NCI-H2227 treated with DMSO at 0.1 percent for 48 hours (cell line): ENCODE data around the gene CELF1.

ENCODE experiments used
- DNase-seq: peaks from one replicate; lab custom pipeline; 2025; lab: John Stamatoyannopoulos, UW

The CELF1 gene

DNA sequence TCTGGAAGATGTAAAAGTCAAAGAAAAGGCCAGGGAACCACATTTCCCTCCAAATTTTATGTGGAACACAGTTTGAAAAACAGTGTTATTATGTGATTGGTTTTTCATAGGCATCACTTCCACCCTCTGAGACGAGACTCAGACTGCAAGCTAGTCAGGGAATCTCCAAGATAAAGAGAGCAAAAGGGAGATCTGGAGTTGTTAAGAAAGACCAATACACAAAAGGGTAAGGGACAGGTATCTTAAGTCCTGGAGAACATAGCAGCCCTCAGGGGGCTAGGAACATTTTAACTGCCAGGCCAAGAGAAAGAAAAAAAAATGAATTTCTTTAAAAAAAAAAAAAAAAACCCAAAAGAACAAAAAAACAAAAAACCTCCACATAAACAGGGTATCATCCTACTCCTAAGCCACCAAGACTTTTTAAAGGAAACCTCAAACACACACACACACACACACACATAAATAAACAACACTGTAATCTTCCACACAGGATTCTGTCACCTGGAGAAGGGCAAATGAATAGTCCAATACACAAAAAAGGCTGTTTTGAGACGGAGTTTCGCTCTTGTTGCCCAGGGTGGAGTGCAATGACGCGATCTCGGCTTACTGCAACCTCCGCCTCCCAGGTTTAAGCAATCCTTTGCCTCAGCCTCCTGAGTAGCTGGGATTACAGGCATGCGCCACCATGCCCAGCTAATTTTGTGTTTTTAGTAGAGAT lies 44.5 kb downstream of the CELF1 start:
- DNase-seq = no peak

DNA sequence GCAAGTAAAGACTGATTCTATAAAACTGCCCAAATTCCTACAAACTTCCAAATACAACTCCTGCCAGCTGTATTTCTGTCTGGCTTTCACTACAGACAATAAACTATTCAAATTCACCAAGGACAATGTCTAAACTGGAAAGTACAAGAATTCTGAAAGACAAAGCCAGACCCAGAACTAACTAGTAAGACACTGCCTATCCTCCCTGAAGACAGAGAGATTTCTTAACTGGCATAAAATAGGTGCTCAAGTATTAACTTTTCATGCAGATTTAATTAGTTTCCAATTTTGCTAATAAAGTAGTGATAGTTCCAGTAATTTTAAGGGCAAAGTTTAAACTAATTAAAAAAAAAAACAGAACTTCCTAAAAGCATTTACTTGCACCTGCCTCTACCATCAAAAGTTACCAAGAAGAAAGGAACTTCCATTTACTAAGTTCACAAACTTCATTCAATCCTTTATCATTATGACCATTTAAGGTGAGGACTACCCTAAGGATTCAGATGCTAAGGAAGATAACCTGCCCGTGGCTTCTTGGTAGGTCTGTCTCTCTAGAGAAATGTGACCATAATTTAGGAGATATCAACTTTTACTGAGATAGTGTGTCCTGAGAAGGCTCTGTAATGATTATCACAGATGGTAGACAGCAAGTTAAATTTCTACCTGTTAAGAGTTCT lies 45.2 kb downstream of the CELF1 start:
- no peak for DNase-seq

DNA sequence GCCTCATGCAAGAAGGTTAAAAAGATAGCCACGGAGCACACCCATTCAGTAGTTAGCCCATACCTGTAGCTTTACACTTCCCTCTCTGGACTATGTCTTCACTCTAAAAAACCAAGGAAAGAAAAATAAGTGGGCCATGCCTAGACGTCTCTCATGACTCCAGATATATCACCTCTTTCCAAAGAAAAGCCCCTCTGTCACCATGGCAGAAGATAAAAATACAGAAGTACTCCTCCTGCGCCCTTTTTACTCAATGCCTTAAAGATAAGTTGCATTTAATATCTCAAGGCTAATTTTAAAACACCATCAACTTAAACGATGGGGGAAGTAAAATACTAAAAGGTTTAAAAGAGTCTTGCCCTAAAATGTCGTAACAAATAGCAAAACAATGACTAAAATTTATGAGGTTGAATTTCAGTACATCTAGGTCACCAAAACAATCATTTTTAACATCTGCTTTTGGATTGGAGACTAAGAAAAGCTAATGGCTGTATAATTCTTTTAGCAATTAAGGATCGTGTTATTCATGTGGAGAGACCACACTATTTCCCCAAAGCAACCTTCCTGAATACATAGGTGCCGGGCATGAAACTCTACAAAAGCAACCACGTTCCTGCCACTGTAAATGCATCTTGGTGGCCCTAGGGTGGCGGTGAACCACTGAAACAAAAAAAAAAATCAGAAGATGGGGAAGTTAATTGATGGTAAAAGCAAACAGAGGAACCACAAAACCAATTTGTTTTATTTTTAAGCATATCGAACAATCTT lies 46.0 kb downstream of the CELF1 start:
- no peak for DNase-seq

DNA sequence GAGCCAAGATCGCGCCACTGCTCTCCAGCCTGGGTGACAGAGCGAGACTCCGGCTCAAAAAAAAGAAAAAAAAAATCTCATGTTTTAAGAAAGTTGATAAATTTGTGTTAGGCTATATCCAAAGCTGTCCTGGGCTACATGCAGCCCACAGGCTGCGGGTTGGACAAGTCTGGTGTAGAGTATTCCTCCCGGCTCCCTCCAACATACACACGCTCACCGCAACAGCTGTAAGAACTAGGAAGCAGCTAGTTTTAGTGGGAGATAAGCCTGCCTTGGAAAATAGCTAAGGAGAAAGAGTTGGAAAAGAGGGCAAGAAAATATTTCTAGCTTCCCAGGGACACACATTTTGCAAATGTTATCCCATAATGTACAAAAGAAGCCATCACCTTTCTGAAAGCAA lies 46.6 kb downstream of the CELF1 start:
- no peak for DNase-seq

DNA sequence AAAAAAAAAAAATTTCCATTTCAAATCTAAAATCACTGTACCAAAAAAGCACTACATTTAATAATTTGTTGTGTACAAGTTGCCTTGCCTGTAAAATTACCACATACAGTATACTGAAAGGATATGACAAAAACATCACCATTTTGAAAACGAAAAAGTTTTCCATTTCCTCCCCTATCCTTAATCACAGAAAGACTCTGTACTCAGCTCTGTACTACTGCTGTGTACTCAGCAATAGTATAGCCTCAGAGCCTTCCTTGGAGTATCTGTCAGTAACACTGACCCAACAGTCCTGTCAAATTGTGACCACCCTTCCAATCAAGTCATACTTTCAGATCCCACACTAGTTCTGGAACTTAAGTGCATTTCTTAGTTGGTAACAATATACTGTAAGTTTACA lies 48.0 kb downstream of the CELF1 start:
- no peak for DNase-seq

DNA sequence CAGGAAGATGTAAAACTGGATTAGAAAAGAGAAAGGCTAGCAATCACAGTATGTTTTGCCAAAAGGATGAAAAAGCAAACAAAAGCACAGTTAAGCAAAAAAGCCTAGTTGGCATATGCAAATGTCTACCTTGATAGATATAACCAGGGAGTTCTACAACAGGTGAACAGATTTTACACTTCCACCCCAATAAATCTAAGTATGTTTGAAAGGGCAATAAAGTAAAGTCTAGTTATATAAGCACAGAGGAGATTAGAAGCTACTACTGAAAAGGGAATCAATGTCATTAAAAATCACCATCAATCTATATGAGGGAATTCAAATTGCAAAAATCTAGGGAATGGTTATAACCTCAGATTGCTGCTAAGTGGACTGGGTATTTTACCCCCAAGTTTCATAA lies 49.7 kb downstream of the CELF1 start:
- DNase-seq = no peak

DNA sequence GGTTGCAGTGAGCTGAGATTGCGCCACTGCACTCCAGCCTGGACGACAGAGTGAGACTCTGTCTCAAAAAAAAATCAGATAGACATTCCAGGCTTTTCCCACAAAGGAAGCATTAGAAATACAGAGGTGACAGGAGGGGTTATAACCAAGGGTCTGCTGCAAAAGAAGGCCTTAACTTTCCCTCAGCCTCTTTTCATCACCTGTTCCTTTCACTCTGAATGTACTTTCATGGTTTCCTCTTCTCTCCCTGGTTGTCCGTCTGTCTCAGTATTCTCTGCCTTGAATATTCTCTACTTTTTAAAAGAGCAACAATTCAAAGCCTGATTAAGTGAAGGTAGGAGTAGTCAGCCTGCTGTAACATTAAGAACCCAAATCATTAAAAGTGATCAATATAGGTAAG lies 50.2 kb downstream of the CELF1 start:
- DNase-seq = no peak

DNA sequence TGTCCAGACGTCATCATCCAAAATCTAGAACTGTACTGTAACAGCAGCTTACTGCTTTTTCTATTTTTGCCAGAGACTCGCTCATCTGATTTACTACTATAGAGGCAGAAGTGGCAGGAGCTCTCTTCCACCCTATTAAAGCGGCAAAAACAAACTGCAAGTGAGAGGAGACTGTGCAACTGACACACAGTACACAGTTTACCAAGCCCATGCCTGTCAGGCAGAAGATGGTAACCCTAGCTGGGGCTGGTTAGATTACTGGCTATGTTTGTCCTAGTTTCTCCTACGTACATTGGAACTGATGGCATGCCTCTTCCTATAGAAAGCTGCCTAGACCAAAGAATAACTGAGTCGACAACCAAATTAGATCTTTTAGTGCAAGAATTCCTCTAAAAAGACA lies 51.8 kb downstream of the CELF1 start:
- DNase-seq = no peak

DNA sequence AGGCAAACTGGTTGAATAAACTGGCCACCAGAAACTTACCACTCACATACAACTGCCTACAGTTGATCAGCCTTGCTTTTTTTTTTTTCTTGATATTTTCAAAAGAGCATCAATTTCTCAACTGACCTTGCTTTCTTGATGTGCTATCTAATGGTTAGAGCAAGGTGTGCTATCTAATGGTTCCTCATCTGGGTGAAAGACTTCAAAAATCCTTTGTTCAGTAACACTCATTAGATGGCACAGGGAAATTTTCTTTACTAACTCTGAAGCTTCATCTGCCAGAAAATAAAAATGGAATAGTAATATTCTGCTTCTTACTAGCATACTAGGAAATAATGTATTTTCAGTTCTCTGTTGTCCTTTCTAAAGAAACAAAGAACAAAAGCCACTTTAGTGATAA lies 52.8 kb downstream of the CELF1 start:
- no peak for DNase-seq

DNA sequence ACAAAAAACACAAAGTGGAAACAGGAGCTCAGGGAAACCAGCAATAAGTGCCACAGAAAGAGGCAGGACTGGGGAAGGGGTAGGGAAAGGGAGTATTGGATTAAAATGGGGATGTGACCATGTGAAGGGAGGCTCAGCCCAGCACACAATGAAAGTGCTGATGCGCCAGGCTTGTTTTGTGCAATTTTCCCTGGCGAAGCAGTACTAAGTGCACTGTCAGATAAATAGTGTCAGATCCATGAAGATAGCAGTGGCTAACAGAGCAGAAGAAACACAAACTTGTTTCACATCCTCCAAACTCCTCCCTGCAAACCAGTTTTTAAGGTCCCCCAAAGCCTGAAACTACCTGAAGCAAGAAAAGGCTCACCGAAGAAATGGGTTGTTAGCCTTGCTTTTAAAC lies 53.3 kb downstream of the CELF1 start:
- DNase-seq = peak; percentile 27

DNA sequence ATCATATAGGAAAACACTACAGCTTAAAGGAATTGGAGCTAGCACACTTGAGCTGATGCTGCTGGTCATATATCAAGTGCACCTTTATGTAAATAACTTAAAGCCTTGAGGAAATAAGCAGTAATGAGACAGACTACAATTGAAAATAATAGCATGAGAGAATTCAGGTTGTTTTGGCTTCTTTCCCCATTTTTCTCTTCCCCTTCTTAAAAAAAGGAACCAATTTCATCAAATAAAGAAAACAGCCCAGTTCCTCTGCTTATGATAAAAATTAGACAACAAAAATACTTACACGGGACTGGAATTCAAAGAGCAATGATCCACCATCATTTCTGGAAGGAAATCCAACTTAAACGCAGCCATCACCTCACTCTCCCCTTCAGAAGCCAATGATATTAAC lies 53.8 kb downstream of the CELF1 start:
- no peak for DNase-seq

DNA sequence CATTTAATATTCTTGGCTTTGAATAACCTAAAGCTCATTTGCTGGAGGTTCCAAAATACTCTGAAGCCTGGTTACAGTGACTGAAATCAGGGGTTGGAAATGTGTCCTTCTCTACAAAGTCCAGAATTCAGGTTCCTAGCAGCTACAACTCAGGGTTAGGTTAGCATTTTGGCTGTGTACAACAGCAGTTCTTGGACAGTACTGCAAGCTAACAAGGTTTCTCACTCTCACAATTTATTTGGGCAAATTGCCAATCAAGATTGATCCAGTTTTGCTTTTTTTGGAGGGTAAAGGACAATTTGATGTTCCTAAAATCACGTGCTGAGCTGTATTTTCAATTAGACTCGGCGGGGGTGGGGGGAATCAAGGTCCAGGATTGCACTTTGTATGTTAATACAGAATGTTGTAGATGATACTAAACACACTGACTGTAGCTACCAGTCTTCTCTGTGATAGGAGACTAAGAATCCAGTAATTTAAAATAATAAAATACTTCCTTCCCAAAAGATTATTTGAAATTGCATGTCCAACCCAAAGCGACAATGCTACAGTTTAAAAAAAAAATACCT lies 54.3 kb downstream of the CELF1 start:
- DNase-seq = no peak

DNA sequence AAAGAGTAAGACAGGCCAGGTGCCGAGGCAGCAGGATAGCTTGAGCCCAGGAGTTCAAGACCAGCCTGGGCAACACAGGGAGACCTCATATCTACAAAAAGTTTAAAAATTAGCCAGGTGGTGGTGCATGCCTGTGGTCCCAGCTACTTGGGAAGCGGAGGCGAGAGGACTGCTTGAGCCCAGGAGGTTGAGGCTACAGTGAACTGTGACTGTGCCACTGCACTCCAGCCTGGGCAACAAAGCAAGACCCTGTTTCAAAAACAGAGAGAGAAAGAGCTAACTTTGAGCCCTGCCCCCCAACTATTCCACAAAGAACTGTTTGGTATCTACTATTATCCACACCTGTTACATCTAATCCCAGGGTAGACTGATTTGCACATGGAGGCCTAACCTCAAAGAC lies 54.8 kb downstream of the CELF1 start:
- no peak for DNase-seq

DNA sequence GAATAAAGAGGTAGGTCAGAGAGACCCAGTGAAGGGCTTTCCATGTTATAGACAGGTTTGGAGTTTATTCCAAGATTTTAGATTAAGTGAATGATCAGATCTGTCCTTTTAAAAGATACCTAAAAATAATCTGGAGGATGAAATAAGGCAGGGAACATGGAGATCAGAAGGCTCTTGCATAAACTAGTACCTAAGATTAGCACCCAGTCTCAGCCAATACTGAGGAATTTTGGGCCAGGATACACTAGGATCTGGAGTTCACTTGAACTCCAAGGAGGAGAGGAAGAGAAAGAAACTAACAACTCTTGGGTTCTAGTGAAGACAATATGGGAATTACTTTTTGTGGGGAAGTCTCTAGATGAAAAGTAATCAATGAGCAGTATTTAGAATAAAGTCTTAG lies 56.1 kb downstream of the CELF1 start:
- DNase-seq = no peak

DNA sequence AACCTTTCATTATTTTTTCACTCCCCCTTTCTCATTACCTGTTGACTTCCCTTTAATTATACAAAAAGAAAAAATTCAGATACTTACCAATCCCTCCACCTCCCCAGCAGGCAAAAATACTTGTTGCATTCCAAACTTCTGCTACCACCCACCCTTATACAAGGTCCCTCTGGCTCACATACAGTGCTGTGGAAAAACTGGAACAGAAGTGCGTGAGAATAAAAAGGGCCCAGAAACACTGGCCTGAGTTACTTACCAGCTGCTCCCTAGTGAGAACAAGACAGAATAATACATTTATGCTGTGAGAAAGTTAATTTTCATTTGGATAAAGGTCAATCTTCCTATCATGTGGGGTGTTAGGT lies 57.1 kb downstream of the CELF1 start:
- no peak for DNase-seq

DNA sequence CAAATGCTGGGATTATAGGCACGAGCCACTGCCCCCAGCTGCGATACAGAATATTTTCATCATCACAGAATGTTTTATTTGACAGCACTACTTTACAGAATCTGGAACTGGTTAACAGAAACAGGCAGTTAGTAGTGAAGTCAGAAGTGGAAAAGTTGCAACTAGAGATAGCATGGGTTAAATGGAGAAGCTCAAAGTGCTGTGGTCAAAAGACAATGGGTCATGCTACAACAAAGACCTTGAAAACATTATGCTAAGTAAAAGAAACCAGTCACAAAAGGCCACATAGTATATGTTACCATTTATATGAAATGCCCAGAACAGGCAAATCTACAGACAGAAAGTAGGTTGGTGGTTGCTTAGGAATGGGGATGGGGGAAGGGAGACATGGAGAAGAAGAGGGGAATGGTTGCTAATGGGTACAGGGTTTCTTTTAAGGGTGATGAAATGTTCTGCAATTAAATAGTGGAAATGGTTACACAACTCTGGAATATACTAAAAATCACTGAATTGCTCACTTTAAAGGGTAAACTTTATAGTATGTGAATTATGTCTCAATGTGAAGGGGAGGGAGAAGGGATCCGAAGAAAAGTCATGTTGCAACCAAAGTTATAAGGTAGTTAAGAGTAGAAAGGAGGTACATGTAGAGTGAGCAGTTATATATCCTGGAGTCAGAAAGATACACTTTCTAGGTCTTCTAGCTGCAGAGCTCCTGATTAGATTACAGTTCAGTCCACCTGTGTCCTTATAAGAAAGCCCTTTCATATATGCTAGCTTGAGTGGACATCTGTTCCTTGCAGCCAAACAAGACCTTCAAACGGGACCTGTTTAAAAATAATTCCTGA lies 57.7 kb downstream of the CELF1 start:
- no peak for DNase-seq

DNA sequence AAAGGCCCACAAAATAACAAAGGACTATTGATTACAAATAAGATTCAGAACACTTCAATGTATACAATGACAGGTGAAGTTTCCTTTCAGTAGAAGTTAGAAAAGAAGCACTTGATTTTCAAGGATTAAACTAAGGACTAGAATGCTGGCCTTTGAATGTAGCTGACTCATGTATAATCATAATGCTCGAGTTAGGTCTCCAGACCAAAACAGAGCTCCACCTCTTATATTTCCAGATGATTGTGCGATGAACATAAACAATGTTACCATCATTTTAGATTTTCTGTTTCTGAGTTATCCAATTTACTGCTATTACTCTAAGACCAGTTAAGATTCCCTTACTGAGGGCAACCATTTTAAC lies 63.6 kb downstream of the CELF1 start:
- DNase-seq = no peak

DNA sequence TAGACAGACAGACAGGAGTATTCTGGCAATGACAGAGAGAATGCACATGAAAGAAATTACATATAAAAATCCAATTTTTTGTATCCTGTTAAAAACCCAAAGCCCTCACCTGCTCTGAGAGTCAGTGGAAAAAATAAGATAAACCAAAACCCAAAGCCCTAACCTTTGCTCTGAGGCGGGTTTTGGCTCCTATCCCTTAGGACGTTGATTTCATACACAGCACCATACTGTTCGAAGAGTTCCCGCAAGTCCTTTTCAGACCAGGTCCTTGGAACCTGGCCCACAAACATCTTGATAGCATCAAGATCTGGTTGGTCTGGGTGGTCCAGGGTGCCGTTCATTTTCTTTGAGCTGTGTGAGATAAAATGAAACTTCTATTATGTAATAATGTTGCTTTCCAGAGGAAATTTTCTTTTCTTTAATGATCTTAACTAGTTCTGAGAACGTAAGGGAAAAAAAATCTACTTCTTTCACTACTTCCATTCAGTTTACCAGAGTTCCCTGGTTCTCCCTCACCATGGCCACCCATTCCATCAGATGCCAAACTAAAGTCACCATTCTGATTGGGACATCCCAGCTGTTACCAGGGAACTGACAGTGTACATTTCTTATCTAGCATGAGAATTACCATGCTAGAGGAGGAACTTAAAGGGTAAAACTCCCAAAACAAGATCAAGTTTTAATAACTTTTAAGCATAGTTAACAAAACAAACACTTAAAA lies 64.1 kb downstream of the CELF1 start:
- no peak for DNase-seq

DNA sequence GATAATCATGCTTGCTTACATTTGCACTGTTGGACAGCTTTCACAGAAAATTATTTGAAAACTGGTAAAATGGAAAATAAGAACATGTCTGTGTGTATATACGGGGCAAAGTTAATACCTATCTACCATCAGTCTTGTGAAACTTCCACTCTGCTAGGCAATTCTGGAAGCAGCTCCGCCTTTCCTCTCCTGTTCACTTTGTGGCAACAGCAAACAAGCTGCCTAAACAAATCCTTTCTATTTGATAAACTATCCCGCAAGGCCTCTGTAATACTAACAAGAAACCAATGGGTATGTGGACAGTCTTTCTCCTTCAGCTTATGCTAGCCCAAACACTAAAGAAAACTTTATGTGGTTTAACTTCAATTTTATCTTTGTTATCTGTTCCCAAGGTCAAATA lies 64.8 kb downstream of the CELF1 start:
- no peak for DNase-seq

DNA sequence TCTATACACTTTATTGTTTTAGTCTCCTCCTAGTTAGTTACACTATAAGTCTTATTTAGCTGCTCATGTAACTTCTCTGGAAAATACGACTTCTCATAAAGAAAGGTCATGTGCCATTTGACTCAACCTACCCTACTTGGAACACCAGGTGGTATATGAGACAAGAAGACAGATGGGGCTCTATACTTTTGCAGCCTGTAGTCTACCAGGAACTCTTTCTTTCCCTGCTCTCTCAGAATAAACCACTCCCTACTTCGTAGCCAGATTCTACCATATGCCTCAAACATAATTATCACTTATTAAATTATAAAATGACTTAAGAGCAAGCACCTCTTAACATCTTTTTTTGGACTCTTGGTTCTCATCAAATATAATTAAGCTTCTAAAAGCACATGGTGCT lies 65.5 kb downstream of the CELF1 start:
- DNase-seq = no peak

DNA sequence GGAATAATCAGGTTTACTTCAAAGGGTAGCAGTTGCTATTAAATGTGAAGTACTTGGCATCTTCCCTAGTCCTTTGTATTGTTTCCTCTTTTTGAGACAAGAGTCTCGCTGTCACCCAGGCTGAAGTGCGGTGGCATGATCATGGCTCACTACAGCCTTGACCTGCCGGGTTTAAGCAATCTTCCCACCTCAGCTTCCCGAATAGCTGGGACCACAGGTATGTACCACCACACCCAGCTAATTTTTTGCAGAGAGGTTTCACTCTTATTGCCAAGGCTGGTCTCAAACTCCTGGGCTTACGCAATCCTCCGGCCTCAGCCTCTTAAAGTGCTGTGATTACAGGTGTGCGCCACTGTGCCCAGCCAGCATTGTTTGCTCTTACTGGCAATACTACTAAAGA lies 67.8 kb downstream of the CELF1 start:
- DNase-seq = no peak

DNA sequence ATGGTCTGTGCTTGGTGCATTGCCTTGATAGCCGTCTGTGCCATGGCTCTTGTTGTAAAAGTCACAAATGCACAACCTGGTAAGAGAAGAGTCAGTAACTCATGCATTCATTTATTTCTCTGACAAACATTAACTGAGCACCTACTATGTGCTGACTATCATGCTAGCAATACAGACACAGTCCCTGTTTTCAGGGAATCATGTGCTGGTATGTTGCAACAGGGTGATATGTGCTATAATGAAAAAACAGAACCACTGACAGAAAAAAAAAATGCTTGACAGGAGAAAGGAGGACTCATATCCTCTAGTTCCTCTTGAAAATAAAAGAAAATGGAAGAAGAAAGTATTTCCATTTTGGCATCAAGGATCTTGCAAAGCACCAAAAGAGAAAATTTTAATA lies 69.5 kb downstream of the CELF1 start:
- no peak for DNase-seq
